ENCODE measurements around the gene VWC2L.

- no peak for TF ChIP-seq EP300 (IDR thresholded peaks at IDR 0.05; ENCODE audit: borderline replicate concordance in 1 of 2, control insufficient read depth in 1 of 2, low read depth in 2 of 2, low read length in 2 of 2)
- TF ChIP-seq BACH1 (IDR thresholded peaks at IDR 0.05; ENCODE audit: borderline replicate concordance), result no peak
- TF ChIP-seq YBX1 (IDR thresholded peaks at IDR 0.05), result no peak
- TF ChIP-seq NFIC (IDR thresholded peaks at IDR 0.05; ENCODE audit: low read depth, low read length), result no peak
Measured at GRCh38 chr2:214380681-214381080, 30.2 kb upstream of the VWC2L start.
